GM19099 (cell line): ENCODE data around the gene MYL9.

Experiments
- POLR2A ChIP-seq: IDR thresholded peaks from 3 replicates; pipeline ENCODE4 v1.6.1; 2011; ENCODE audit warnings: low read depth; ENCODE audit not compliant: insufficient read length; ENCODE audit errors: extremely low read depth

The MYL9 gene

DNA sequence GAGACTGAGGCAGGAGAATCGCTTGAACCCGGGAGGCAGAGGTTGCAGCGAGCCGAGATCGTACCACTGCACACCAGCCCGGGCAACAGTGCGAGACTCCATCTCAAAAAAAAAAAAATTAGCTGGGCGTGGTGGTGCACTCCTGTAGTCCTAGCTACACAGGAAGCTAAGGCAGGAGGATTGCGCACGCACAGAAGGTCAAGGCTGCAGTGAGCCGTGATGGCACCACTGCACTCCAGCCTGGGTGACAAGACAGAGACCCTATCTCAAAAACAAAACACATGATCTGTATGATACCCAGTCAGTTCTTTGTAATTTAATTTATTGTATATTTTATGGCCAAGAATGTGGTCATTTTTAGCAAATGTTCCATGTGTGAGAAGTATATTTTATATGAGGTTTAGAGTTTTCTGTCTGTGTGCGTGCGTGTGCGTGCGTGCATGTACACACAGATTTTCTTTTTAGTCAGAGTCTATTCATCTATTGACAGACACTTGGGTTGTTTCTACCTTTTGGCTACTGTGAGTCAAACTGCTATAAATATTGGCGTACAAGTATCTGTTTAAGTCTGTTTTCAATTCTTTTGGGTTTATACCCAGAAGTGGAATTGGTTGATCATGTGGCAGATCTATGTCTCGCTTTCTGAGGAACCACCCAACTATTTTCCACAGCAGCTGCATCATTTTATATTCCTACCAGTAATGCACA lies 22.2 kb upstream of the MYL9 start:
- TF ChIP-seq POLR2A: no peak

DNA sequence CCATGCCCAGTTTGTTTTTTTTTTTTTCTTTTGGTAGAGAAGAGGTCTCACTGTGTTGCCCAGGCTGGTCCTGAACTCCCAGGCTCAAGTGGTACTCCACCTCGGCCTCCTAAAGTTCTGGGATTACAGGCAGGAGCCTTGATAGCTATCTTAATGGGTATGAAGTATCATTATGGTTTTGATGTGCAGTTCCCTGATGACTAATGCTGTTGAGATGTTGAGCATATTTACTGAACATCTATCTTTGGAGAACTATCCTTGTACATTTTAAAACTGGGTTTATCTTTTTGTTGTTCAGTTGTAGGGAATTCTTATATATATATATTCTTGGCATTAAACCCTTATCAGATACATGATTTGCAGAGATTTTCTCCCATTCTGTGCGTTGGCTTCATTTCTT lies 21.4 kb upstream of the MYL9 start:
- no peak for TF ChIP-seq POLR2A

DNA sequence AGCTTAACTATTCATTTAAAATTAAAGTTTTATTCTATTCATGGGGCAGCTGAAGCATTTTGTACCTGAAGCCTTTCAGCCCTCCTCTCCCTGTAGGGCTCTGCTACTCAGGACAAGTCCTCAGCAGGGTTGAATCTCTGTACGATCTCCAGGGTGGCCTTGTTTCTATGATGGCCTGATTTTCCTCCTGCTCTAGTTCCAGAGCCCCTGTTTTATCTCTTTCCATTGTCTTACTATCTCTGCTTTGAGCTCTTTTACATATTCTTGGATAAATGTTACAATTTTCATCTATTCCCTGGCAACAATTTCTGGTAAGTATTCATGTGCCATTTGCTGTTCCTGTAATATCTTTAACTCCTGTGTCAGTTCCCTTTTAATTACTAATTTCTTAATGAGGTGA lies 19.8 kb upstream of the MYL9 start:
- no peak for TF ChIP-seq POLR2A

DNA sequence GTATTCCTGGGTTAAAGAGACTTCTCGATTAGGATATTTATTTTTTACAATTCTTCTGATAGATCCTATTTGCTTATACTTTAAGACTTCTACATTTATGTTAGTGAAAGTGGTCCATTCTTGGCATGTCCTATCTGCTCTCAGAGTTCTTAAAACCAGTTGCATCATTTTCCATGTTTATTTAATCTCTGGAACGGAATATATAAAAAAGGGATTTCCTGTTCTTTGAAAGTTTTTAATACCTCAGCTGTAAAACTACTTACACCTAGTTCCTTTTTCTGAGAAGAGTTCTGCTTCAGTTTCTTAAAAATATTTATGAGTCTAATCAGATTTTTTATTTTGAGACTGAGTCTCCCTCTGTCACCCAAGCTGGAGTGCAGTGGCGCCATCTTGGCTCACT lies 18.0 kb upstream of the MYL9 start:
- no peak for TF ChIP-seq POLR2A

DNA sequence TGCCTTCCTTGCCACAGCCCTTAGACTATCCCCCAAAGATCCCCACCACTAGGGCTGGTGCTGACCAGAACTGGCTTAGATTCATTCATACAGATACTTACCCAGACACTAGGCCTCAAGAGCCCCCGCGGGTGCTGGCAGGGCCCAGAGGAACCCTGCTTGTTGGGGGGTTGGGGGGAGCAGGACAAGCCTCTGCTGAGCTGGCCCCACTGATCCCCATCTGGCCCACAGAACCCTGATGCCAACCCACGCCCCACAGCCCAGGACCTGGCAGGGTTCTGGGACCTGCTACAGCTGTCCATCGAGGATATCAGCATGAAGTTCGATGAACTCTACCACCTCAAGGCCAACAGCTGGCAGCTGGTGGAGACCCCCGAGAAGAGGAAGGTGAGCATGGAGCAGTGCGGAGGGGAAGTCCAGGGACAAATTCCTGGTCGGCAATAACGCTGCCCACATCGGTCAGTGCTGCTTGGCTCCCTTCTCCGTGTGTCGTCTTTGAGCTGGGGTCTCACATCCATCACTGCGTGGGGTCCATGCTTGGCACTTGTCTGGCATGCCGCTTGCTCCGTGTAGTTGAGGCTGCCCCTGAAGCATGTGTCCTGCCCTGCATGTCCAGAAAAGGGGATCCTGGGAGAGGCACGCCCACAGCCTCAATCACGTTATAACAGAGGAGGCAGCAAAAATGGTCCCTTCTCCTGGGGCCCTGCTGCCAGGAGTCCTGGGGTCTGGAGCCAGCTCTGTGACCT lies 15.5 kb upstream of the MYL9 start:
- no peak for TF ChIP-seq POLR2A

DNA sequence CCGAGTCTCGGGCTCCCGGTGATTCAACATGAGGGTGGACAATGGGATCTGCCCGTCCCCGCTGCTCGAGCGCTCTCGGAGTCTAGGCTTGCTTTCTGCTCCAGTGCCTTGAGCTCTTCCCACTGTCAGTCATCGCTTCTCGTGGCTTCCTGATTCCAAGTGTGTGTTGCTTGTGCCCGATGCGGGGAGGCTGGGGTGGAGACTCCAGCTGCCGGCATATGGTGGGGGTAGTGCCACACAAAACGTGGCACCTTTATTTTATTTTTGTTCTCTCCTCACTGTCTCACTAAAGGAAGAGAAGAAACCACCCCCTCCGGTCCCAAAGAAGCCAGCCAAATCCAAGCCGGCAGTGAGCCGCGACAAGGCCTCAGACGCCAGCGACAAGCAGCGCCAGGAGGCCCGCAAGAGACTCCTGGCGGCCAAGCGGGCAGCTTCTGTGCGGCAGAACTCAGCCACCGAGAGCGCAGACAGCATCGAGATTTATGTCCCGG lies 14.8 kb upstream of the MYL9 start:
- no peak for TF ChIP-seq POLR2A

DNA sequence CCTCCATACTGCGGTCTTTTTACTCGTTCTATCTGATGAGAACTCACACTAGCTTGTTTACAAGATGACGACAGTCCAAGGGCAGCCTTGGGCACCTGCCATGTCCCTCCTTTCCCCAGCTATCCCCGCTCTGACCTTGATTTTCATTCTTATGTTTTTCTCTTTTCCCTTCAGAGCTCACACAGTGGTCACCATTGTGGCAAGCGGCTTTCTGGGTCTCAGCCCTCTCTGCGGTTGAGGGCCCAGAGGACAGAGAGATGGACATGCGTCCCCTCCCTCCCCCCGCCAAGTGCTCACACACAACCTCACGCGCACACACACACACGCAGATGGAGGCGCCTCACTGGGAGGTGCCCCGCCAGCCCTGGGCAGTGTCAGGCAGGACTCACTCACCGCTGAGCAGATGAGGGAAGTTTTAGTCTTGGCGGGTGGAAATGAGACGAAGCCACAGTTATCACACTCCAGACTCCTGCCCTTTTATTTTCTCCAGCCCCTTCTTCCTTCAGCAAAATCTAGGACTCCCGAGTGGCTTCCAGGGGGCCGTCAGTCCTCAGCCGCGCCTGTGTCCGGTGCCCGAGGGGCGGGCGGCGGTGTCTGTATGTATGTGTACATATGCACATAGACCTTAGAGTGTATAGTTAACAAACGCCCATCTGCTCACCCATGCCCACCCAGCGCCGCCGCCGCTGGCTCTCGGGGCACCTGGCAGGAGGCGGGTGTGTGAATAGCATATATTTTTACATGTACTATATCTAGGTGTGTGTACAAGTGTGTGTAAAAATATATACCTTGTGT lies 13.8 kb upstream of the MYL9 start:
- no peak for TF ChIP-seq POLR2A

DNA sequence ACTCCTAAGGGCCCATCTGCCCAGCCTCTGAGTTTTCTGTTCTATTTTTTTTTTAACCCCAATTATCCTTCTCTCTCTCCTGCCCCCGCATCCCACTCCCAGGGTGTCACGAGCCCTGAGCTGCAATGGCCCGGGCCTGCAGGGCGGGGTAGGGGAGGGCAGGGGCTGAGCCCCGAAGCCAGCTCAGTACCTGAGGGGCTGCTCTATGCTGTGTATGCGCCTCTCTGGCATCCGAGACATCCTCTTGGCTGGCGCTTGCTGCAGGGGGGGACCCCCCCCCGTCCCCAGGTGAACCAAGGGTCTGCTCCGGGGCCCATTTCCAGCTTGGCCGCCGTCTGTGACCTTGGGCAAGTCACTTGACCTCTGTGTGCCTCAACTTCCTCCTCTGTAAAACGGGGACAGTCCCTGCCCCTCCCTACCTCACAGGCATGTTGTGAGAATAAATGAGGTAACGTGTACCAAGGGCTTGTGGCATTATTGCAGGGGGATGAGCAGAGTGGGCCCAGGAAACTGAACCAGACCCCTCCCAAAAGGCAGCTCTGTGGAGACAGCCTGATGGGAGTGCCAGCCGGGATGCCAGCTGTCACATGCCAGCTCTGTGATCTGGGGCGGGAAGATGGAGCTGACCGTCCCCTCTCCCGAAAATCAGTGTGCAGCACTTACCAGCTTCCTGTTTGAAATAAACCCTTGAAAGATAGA lies 13.0 kb upstream of the MYL9 start:
- TF ChIP-seq POLR2A: no peak

DNA sequence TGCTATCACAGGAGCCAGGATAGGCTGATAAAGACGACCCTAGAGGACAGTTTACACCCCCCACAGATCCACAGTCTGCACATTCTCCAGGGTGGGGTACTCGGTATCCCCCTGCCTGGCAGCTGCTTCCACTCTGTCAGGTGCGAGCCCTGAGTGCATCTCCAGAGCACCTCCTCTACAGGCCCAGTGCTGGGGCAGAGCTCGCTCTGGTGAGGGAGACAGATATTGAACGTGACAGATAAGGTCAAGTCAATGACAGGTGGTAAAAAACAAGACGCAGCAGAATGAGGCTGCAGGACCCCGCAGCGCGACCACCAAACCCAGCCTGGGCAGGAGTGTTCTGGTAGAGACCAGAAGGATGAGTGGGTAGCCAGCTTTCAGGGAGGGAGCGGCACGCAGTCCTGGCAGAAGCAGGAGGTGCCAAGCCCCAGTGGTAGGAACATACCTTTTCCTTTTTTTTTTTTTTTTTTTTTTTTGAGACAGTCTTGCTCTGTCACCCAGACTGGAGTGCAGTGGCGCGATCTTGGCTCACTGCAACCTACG lies 12.4 kb upstream of the MYL9 start:
- TF ChIP-seq POLR2A: no peak

DNA sequence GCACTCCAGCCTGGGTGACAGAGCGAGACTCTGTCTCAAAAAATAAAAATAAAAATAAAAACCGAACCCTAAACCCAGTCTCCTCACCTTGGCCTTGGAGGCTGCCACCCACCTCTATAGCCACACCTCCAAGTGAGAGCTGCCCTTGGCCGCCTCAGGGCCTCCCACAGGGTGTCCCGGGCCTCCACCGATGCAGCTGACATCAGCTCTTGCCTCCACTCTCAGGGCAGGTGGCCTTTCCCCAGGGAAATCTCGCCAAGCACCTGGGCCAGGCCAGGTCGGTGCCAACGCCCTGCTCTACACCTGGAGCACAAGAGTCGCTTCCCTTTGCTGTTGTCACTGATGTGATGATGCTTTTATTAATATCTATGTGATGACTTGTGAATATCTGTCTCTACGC lies 8.9 kb upstream of the MYL9 start:
- no peak for TF ChIP-seq POLR2A

DNA sequence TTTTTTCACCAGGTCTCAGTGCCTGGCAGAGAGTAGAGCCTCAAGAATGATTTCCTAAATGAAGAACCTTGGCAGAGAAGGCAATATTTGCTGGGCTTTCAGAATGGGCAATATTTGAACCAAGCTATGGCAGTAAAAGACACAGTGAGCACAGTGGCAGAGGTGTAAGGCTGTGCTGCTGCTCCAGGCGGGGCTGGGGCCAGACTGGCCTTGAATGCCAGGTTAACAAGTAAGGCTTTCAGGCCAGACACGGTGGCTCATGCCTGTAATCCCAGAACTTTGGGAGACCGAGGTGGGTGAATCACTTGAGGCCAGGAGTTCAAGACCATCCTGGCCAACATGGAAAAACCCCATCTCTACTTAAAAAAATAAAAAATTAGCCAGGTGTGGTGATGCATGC lies 8.5 kb upstream of the MYL9 start:
- no peak for TF ChIP-seq POLR2A

DNA sequence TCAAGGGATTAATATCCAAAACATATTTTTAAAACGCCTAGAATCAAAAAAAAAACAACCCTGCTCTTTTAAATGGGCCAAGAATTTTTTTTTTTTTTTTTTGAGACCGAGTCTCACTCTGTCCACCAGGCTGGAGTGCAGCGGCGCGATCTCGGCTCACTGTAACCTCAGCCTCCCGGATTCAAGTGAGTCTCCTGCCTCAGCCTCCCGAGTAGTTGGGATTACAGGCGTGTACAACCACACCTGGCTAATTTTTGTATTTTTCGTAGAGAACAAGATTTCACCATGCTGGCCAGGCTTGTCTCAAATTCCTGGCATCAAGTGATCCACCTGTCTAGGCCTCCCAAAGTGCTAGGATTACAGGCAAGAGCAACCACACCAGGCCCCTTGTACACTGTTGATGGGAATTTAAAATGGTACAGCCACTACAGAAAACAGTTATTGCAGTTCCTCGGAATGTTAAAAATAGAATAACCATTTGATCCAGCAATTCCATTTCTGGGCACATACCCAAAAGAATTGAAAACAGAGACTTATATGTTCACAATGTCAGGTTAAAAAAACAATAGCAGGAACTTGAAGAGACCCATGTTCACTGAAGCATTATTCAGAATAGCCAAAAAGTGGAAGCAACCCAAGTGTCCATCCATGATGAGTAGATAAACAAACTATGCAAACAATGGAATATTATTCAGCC lies 3.1 kb upstream of the MYL9 start:
- no peak for TF ChIP-seq POLR2A

DNA sequence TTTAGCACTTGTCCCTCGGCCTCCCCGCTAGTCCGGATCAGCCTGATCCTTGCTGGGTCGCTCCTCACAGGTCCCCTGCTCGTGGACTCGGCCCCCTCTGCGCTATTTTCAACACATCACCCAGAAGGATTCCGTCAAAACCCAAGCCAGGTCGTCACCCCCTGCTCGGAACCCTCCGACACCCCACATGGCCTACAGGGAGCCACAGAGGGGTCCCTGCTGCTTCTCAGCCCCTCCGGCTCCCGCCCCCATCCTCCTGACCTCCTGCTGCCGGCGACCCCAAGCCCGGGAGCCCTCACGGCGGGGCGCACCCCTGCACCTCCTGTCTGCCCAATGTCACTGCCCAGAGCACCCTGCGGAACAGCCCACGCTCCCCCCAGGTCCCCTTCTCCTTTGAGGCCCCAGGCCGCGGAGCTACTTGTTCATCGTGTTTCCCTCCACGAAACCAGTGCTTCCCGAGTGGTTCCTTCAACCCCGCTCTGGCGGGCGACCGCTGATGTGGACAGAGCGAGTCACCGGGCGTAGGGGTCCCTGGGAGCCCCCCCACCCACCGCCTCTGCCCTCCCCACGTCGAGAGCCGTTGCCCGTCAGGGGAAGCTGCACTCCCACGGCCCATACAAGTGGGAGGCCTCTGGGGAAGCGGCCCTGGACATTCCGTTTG lies 638 bp upstream of the MYL9 start:
- TF ChIP-seq POLR2A: no peak
